Left ventricle myocardium superior (tissue), 1 donor: Measurements from ENCODE around the gene HSD3B2. TPM values are rescaled to one million over a fixed set of nuclear protein-coding genes. Genes with fewer than 3 reads are reported as not detected.

Source experiments
- ATAC-seq: fragments of 200-7000 bp; cut with Tn5 transposase; one replicate; pipeline ENCODE4 v1.9.1; 2020; ENCODE audit warnings: mild to moderate bottlenecking, moderate library complexity
- DNase-seq: peaks from one replicate; pipeline ENCODE4 v3.0.0-alpha.2; 2020
- intact Hi-C: fragments of 100-400 bp; cut with micrococcal nuclease; formaldehyde crosslinking; loops from one replicate; pipeline ENCODE4 v1.11.0; 2022
- total RNA-seq: library from RNA; stranded (reverse); fragmentation: NEBNext Ultra II Directional; extraction: Animal tissue kit (Norgen Biotek cat#: 25700); gene quantifications from one replicate; pipeline ENCODE4 v1.2.1, GENCODE V29; 2021
- donor health status: DM: no; HTN: yes; CAD: no; lungs with severe emphysema.

The HSD3B2 gene
- total RNA-seq, 1 donor from 2014 or later, result not detected

GRCh38 chr1:119391749-119392148, 23.2 kb upstream of the HSD3B2 start:
- DNase-seq (no peak), ATAC-seq (no peak)
- intact Hi-C loops, result no loop called here

GRCh38 chr1:119394085-119394484, 20.9 kb upstream of the HSD3B2 start:
- no peak for DNase-seq
- intact Hi-C loops, result no loop called here
- ATAC-seq, result no peak

- ATAC-seq (no peak), DNase-seq (no peak)
- intact Hi-C loops, result no loop called here
Measured at GRCh38 chr1:119396982-119397381, 18.0 kb upstream of the HSD3B2 start.

DNA sequence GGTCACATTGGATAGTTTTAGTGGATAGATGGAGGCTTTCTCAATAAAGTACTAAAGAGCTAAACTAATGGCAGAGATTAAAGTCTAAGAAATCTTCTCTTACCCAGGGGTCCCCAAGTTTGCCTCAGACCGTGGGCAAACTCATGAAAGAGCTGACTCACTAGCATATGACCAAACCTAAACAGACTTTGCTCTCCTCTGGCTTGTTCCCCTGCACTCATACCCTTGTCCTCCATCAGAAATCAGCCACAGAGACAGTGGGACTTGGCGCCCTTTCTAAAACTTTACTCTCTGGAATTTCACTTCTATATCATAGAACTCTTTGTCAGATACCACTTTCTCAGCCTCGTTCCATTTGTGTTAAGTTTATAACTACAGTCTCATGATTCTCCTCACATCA, 17.0 kb upstream of the HSD3B2 start:
- DNase-seq (no peak), ATAC-seq (no peak)
- intact Hi-C loops, result no loop called here

DNA sequence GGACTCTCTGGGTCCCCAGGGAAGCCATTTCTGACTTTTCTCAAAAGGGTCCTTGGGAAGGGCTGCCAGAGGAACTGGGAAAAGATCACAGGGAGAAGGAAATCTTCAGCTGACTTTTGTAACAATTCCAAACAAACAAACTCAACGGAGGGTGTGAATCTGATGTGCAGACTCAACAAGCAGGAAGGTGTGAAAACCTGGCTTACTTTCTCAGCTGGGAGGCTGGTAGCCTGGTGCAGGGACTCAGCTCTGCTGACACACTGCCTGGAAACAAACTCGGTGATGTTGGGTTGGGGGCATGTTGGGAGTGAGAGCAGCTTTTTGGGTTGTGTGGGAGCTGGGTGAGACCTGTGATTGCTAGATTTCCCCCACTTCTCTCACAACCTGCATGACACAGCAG, 10.2 kb upstream of the HSD3B2 start:
- DNase-seq (no peak), ATAC-seq (no peak)
- intact Hi-C loops, result no loop called here

DNA sequence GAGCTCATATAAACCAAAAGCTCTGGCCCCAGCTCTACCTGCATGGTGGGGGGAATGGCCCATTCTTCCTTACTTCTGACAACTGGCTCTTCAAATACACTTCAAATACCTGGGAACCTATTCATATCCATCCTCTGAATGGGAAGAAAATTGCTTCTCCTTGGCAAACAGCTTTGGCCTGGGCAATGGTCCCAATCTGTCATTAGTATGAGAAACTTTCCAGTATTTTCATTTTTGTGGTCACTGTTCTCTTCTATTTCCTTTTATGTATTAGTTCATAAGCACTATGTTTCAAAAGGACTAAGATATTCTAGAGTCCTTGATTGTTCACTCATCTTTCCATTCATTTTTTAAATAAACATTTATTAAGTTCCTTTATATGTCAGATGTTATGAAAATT, 5.2 kb upstream of the HSD3B2 start:
- ATAC-seq (no peak), DNase-seq (no peak)
- intact Hi-C loops, result no loop called here

- DNase-seq (no peak), ATAC-seq (no peak)
- intact Hi-C loops, result no loop called here
Measured at GRCh38 chr1:119410961-119411360, 4.0 kb upstream of the HSD3B2 start.

GRCh38 chr1:119416006-119416640, 1.2 kb downstream of the HSD3B2 start:
- no peak for ATAC-seq
- DNase-seq, result no peak
- intact Hi-C loops, result no loop called here

DNA sequence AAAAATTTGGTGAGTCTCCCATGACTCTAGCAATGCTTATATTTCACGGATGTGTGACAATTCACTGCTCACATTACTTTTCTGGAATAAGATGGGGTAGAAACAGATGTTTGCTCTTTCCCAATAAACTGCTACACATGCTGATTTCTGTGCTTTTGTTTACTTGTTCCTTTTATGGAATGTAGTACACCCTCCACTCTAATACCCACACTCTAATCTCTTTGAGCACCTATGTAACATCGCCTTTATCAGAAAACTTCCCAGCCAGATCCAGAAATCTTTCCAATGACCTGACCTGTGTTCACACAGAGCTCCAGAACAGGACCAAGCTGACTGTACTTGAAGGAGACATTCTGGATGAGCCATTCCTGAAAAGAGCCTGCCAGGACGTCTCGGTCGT, 4.2 kb downstream of the HSD3B2 start:
- DNase-seq, result no peak
- intact Hi-C loops, result no loop called here
- ATAC-seq, result no peak

GRCh38 chr1:119420638-119421037, 5.7 kb downstream of the HSD3B2 start:
- DNase-seq (no peak), ATAC-seq (no peak)
- intact Hi-C loops, result no loop called here

- DNase-seq (no peak), ATAC-seq (no peak)
- intact Hi-C loops, result no loop called here
Measured at GRCh38 chr1:119422631-119423030, 7.7 kb downstream of the HSD3B2 start.

DNA sequence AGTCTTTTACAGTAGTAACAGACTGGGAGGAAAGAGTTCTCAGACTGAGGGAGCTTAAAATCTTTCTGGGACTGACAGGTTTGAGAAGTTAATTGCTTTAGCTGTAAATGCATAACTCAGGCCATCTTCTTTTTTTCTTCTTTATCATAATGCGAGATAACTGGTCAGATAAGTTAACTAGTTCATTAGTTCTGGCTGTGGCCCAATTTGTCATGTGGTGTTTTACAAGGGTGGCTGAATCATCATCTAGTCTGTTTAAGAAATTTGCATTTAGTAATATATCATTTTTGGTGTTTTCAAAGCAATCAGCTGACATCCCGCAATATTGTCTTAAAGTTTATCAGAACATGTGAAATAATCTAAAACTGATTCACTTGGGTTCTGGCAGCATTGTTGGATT, 14.0 kb downstream of the HSD3B2 start:
- ATAC-seq, result no peak
- intact Hi-C loops, result no loop called here

DNA sequence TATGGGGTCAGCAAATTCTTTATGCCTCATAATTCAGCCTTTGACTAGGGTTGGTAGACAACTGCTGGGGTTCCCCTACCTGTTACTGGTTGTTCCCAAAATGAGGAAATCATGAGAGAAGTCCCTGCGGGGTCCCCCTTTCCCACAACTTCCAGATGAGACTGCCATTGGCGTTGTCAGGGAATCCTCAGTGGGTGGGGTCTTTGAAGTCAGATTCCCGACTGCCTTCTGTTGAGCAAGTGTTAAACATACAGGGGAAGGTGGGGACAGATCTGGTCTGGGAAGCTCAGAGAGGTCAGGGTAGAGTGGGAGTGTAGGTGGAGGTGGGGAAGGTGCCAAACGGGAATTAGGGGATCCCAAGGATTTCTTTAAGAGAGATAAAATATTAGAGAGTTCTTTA, 14.7 kb downstream of the HSD3B2 start:
- DNase-seq, result no peak
- intact Hi-C loops, result no loop called here
- ATAC-seq, result no peak

More for the DNA sequence above, 14.0 kb downstream of the HSD3B2 start:
- DNase-seq, result no peak

DNA sequence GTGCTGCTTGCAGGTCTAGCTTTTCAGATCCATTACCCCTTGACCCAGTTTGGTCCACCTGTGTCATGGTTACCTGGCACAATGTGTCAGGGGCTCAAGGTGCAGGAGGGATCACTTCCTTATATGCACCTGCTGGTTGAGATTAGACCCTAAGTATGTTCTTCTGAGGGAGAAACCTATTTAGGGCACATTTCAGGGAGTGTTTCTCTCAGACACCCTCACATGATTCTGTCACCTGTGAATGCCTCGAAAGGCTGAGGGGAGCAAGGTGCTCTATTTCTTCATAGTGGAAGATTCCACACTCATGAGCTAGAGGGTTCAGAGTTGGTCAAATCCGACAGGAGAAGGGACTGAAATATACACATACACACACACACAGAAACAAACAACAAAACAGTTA, 15.5 kb downstream of the HSD3B2 start:
- intact Hi-C loops, result no loop called here
- DNase-seq, result no peak
- no peak for ATAC-seq

DNA sequence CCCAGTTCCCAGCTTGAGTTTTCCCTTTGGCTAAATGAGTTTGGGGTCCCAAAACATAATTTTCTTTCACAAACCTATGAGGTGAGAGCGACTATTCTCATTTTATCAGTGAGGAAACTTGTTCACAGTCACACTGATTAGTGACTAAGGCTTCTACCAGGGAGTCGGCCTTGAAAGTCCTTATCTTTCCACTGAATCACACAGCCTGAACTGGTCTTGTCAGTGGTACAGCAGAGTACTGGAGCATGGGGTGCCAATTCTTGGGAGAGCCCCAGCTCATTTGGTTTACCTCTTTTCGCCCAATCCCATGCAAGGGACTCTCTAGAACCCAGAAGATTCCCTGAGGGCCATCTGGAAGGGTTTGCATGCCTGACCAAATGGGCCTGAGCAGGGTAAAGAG, 16.9 kb downstream of the HSD3B2 start:
- intact Hi-C loops, result no loop called here
- ATAC-seq, result no peak
- DNase-seq, result no peak

- no peak for ATAC-seq
- DNase-seq, result no peak
- intact Hi-C loops, result no loop called here
Measured at GRCh38 chr1:119435052-119435451, 20.1 kb downstream of the HSD3B2 start.

DNA sequence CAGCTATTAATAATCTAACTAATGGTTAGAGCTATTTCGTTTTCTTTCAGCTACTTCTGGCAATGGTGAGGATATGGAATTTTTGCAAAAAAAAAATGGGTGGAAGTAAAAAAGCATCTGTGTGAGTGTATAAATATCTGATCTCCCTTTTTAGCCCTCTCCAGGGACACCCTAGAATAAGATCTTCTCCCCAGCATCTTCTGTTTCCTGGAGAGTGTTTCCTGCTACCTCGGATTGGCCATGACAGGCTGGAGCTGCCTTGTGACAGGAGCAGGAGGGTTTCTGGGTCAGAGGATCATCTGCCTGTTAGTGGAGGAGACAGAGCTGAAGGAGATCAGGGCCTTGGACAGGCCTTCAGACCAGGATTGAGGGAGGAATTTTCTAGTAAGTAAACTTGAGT, 23.8 kb downstream of the HSD3B2 start:
- no peak for DNase-seq
- intact Hi-C loops, result no loop called here
- ATAC-seq, result peak; percentile 29

GRCh38 chr1:119440721-119441307, 25.9 kb downstream of the HSD3B2 start:
- DNase-seq, result no peak
- intact Hi-C loops, result no loop called here
- no peak for ATAC-seq

DNA sequence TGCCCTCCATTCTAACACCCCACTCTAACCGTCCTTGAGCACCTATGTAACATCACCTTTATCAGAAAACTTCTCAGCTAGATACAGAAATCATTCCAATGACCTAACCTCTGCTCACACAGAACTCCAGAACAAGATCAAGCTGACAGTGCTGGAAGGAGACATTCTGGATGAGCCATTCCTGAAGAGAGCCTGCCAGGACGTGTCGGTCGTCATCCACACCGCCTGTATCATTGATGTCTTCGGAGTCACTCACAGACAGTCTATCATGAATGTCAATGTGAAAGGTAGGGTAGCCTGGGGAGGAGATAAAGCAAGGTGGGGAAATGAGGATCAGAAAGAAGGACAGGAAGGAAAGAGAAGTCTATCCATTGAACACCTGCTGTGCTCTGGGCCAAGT, 27.8 kb downstream of the HSD3B2 start:
- ATAC-seq, result no peak
- no peak for DNase-seq
- intact Hi-C loops, result no loop called here

GRCh38 chr1:119446321-119446720, 31.4 kb downstream of the HSD3B2 start:
- DNase-seq (no peak), ATAC-seq (no peak)
- intact Hi-C loops, result no loop called here

GRCh38 chr1:119447344-119448126, 32.6 kb downstream of the HSD3B2 start:
- DNase-seq (no peak), ATAC-seq (no peak)
- intact Hi-C loops, result no loop called here
